Upper lobe of left lung (tissue), 6 donors: Measurements from ENCODE around the gene NAA40. TPM values are rescaled to one million over a fixed set of nuclear protein-coding genes. Genes with fewer than 3 reads are reported as not detected.
A peak's percentile ranks its signal among the peaks of the same experiment; 100 is the strongest.

ENCODE experiments used
- ATAC-seq, 2 donors: fragments of 200-7000 bp; cut with Tn5 transposase; one replicate each; pipeline ENCODE4 v1.9.1; 2022; ENCODE audit warnings: mild to moderate bottlenecking in 2 of 2, moderate library complexity in 2 of 2; ENCODE audit not compliant: low FRiP score in 2 of 2
- DNase-seq, 2 donors: peaks; one replicate each; pipeline ENCODE4 v3.0.0-alpha.2; 2019 to 2020
- H3K27ac ChIP-seq, 4 donors: fragments of 200-600 bp; sonication (generic); one replicate each; pipeline ENCODE4 v1.5.1; 2016 to 2019
- H3K27me3 ChIP-seq, 4 donors: fragments of 200-600 bp; sonication (generic); one replicate each; pipeline ENCODE4 v1.5.1; 2017 to 2019
- H3K36me3 ChIP-seq, 4 donors: fragments of 200-600 bp; sonication (generic); one replicate each; pipeline ENCODE4 v1.5.1; 2016 to 2019
- H3K4me1 ChIP-seq, 4 donors: fragments of 200-600 bp; sonication (generic); one replicate each; pipeline ENCODE4 v1.5.1; 2018 to 2019
- H3K4me3 ChIP-seq, 4 donors: fragments of 200-600 bp; sonication (generic); one replicate each; pipeline ENCODE4 v1.5.1; 2017 to 2019; ENCODE audit warnings: mild to moderate bottlenecking in 2 of 4, moderate library complexity in 1 of 4
- H3K9me3 ChIP-seq, 4 donors: fragments of 200-600 bp; sonication (generic); one replicate each; pipeline ENCODE4 v1.5.1; 2018 to 2019
- EP300 ChIP-seq, 4 donors: sonication (generic); formaldehyde crosslinking; IDR thresholded peaks; one replicate each; pipeline ENCODE4 v1.5.1; 2017; ENCODE audit warnings: antibody characterized with exemption in 4 of 4, control low read depth in 2 of 4
- POLR2A ChIP-seq, 4 donors: fragments of 450-650 bp; IDR thresholded peaks; one replicate each; pipeline ENCODE4 v1.5.1; 2016 to 2017; ENCODE audit warnings: antibody characterized with exemption in 4 of 4, mild to moderate bottlenecking in 2 of 4
- POLR2AphosphoS5 ChIP-seq, 2 donors: sonication (generic); formaldehyde crosslinking; IDR thresholded peaks; one replicate each; pipeline ENCODE4 v1.5.1; 2017; ENCODE audit warnings: antibody characterized with exemption in 2 of 2
- WGBS, 2 donors: methylation state at CpG; one replicate each; pipeline ENCODE4 v1.1.5; 2017 to 2018; 5-methylcytosine and 5-hydroxymethylcytosine counted together
- total RNA-seq, 6 donors: library from RNA; depleted of rRNA in 4 of 6; stranded (reverse); fragments of >200 nt in 4 of 6; gene quantifications; one replicate each; pipeline versions ENCODE4 v1.1.0 to v1.2.1, GENCODE V29; 2016 to 2021
- TF ChIP-seq, protein P1 (sequence below), 6 experiments: fragments of 450-650 bp in 4 of 6; fragments of 200-600 bp in 2 of 6; sonication (generic) in 2 of 6; IDR thresholded peaks; one replicate each; pipeline ENCODE4 v1.5.1; 2016 to 2019; ENCODE audit warnings: antibody characterized with exemption in 6 of 6
- donor health status: DM: no; HTN: no; CAD: no; lungs with moderate emphysema.
- donor health status: DM: no; HTN: yes; CAD: no; lungs with severe emphysema.

The NAA40 gene
- total RNA-seq, 6 donors from 2014 or later: 7.8 to 41.9 (median 16.5) TPM

DNA sequence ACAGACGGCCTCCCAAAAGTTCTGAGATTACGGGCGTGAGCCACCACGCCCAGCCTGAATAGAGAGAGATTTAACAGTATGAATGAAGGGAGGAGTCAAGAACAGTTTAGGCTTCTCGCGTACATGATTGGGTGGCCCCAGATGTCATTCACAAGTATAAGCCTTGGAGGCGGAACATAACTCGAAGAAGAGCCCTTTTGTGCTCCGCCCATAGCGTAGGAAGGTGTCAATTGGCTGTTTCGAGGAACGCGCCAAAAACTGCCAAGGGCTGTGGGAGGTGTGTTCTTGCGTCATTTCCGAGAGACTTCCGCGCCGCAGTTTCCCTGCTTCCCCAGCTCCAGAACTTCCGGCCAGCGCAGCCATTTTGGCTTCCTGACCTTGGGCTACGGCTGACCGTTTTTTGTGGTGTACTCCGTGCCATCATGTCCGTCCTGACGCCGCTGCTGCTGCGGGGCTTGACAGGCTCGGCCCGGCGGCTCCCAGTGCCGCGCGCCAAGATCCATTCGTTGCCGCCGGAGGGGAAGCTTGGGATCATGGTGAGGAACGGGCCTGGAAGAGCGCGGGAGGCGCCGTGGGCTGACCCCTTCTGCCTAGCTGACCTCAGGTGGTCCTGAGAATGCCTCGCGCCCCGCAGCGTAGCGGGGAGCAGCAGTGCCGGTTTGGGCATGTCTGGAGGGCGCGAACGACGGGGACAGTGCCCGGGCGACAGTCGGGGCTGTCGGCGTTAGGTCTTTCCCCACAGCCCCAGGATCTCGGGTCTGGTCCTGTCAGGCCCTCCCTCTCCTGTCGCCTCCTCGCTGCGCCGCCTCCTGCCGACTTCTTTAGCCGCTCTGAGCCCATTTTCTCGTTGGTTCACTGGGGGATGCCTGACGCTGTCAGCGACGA is 35.7 kb downstream of the NAA40 start, which contains the start of gene COX8A:
TSS of gene COX8A (plus strand) at position 362 of the 885 bp plus-strand sequence. CDS start at position 423, 61 bp downstream.
- Histone ChIP-seq H3K4me3 (peak within 1 kb of the TSS; percentile 70 to 96 (median 82)), H3K9me3 (no peaks in the 10 kb centered on the region), H3K36me3 (peaks cover 0 to 22% (median 1%) of the 10 kb centered on the region in 4 donors), H3K27me3 (no peaks in the 10 kb centered on the region), H3K4me1 (peaks cover 15 to 28% (median 20%) of the 10 kb centered on the region in 4 donors), H3K27ac (peak within 1 kb of the TSS; percentile 94 to 99 (median 97))
- TF ChIP-seq POLR2A (IDR thresholded peaks at IDR 0.05) (peak in 3 of 4 donors; percentile 21 to 77 (median 53)), EP300 (IDR thresholded peaks at IDR 0.05) (peak in 1 of 4 donors; percentile 4), POLR2AphosphoS5 (IDR thresholded peaks at IDR 0.05) (peak; percentile 84 to 94)
- TF ChIP-seq, protein P1, sequence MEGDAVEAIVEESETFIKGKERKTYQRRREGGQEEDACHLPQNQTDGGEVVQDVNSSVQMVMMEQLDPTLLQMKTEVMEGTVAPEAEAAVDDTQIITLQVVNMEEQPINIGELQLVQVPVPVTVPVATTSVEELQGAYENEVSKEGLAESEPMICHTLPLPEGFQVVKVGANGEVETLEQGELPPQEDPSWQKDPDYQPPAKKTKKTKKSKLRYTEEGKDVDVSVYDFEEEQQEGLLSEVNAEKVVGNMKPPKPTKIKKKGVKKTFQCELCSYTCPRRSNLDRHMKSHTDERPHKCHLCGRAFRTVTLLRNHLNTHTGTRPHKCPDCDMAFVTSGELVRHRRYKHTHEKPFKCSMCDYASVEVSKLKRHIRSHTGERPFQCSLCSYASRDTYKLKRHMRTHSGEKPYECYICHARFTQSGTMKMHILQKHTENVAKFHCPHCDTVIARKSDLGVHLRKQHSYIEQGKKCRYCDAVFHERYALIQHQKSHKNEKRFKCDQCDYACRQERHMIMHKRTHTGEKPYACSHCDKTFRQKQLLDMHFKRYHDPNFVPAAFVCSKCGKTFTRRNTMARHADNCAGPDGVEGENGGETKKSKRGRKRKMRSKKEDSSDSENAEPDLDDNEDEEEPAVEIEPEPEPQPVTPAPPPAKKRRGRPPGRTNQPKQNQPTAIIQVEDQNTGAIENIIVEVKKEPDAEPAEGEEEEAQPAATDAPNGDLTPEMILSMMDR (IDR thresholded peaks at IDR 0.05): peak in 2 of 6 experiments; percentile 8 to 18
- ATAC-seq: peak; percentile 98
- peak; percentile 90 to 99 for DNase-seq
- WGBS, 2 donors: 0 to 1% methylated on average over 37 to 56 of the region's 67 CpGs

DNA sequence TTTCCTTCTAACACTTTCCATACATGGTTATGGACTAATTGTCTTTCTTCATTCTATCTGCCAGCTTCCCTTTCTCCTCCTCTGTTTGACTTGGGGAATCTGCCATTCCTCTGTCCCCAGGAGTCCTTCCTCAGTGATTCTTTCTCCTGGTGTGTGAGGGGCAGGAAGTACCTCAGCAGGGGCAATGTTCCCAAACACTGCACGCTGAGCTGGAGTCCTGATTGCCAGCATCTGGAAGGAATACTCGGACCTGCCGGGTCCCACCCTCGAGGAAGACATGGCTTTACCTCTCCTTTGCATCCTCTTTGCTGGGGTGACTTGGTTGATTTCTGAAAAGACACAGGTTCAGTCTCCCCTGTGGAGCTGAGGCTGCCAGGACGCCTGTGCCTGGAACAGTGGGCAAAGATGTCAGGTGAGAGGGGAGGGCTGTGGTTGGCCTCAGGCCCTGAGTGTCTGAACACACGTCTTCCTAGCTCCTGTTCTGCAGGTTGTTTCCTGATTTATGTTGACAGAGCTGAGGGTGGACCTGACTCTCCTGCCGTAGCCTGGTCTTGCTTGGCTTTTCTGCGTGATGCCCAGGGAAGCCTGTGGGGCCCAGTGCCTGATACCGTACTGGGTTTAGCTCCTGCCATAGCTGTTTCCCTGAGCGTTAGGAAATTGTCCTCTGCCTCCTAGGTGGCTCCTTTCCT is 39.9 kb downstream of the NAA40 start:
- TF ChIP-seq POLR2A (IDR thresholded peaks at IDR 0.05): no peak
- TF ChIP-seq EP300 (IDR thresholded peaks at IDR 0.05): no peak
- TF ChIP-seq, protein P1 (IDR thresholded peaks at IDR 0.05): no peak
- no peak for TF ChIP-seq POLR2AphosphoS5 (IDR thresholded peaks at IDR 0.05)
- Histone ChIP-seq H3K4me1 (peaks cover 15 to 28% (median 19%) of the 10 kb centered on the region in 4 donors), H3K36me3 (peaks cover 0 to 22% (median 1%) of the 10 kb centered on the region in 4 donors), H3K4me3 (no peak overlapping the region), H3K27me3 (no peaks in the 10 kb centered on the region), H3K9me3 (no peaks in the 10 kb centered on the region), H3K27ac (no peak overlapping the region)
- no peak for ATAC-seq
- no peak for DNase-seq
- WGBS, 2 donors: 75 to 86% methylated on average over 9 to 10 of the region's 10 CpGs

DNA sequence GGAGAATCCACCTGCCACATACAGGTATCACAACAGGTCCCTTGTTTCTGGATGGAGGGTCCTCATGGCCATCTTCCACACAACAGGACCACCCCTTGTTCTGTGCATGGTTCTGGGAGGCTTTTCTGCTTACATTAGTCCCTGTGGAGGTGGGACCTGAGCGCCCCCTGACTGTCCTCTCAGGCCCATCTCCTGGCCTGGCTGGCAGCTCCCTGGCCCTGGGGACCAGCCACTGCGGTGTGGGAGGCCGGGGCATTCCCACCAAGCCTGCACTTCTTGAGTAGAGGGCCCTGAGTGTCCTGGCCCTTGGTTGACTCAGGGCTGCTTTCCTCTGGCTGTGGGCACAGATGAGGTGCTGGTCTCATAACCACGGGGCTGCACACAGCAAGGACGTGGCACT is 40.6 kb downstream of the NAA40 start:
- 92 to 93% methylated on average over 3 to 5 of the region's 5 CpGs for WGBS, 2 donors

DNA sequence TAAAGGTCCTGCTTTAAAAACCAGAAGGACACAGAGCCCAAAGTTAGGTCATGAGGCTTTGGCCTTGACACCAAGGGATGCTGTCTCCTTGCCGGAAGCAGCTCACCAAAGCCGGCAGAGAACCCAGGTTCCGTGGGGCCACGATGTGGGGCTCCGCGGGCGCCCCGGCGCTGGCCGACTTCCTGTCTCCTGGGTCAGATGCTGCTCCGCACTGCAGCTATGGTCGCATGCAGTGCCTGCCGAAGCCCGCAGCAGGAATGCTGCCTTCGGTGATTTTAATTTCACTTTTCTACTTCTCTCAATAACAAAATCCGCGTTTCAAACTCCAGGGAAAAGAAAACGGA is 47.0 kb downstream of the NAA40 start:
- Histone ChIP-seq H3K4me3 (peak overlapping the region; percentile 71 to 100 (median 92)), H3K4me1 (peaks cover 18 to 27% (median 20%) of the 10 kb centered on the region in 4 donors), H3K27ac (peak overlapping the region; percentile 88 to 94 (median 92)), H3K27me3 (no peaks in the 10 kb centered on the region), H3K9me3 (no peaks in the 10 kb centered on the region), H3K36me3 (peaks cover 0 to 26% (median 19%) of the 10 kb centered on the region in 4 donors)
- 0 to 2% methylated on average over 12 to 18 of the region's 18 CpGs for WGBS, 2 donors
- peak; percentile 61 to 92 for DNase-seq
- no peak for TF ChIP-seq EP300 (IDR thresholded peaks at IDR 0.05)
- no peak for TF ChIP-seq POLR2AphosphoS5 (IDR thresholded peaks at IDR 0.05)
- no peak for TF ChIP-seq POLR2A (IDR thresholded peaks at IDR 0.05)
- TF ChIP-seq, protein P1 (IDR thresholded peaks at IDR 0.05): no peak
- ATAC-seq: peak; percentile 60 to 66

More for the DNA sequence above, 40.6 kb downstream of the NAA40 start:
- DNase-seq: no peak
- TF ChIP-seq POLR2A (IDR thresholded peaks at IDR 0.05): no peak
- no peak for TF ChIP-seq POLR2AphosphoS5 (IDR thresholded peaks at IDR 0.05)
- TF ChIP-seq, protein P1 (IDR thresholded peaks at IDR 0.05): no peak
- no peak for TF ChIP-seq EP300 (IDR thresholded peaks at IDR 0.05)
- H3K9me3 ChIP-seq: no peaks in the 10 kb centered on the region
- no peak for ATAC-seq
- H3K4me1 ChIP-seq: peaks cover 15 to 23% (median 17%) of the 10 kb centered on the region in 4 donors
- H3K27me3 ChIP-seq: no peaks in the 10 kb centered on the region
- H3K36me3 ChIP-seq: peaks cover 0 to 22% (median 1%) of the 10 kb centered on the region in 4 donors
- H3K27ac ChIP-seq: no peak overlapping the region
- no peak overlapping the region for H3K4me3 ChIP-seq
